HEK293 (cell line): Measurements from ENCODE around the gene CACNA1C.

Source experiments
- ZNF112 ChIP-seq: fragments of 450-650 bp; formaldehyde crosslinking; IDR thresholded peaks from 2 replicates; pipeline ENCODE4 v1.5.0; 2017; ENCODE audit warnings: missing biosample characterization, missing genetic modification characterization
- ZNF132 ChIP-seq: fragments of 450-650 bp; formaldehyde crosslinking; IDR thresholded peaks from 2 replicates; pipeline ENCODE4 v1.5.1; 2017; ENCODE audit warnings: missing biosample characterization, missing genetic modification characterization, borderline replicate concordance
- ZNF639 ChIP-seq: fragments of 450-650 bp; formaldehyde crosslinking; IDR thresholded peaks from 2 replicates; pipeline ENCODE4 v1.5.1; 2016; ENCODE audit warnings: missing biosample characterization, missing genetic modification characterization
- TF ChIP-seq, protein P1 (sequence below): fragments of 450-650 bp; formaldehyde crosslinking; optimal IDR thresholded peaks from 2 replicates; pipeline ENCODE3; 2016; ENCODE audit warnings: missing biosample characterization, mild to moderate bottlenecking, missing genetic modification characterization

GRCh38 chr12:2641207-2641606 lies 588.4 kb downstream of the CACNA1C start:
- no peak for TF ChIP-seq ZNF639 (tag by site-specific recombination)
- TF ChIP-seq ZNF132 (tag by site-specific recombination) = no peak
- TF ChIP-seq, protein P1, sequence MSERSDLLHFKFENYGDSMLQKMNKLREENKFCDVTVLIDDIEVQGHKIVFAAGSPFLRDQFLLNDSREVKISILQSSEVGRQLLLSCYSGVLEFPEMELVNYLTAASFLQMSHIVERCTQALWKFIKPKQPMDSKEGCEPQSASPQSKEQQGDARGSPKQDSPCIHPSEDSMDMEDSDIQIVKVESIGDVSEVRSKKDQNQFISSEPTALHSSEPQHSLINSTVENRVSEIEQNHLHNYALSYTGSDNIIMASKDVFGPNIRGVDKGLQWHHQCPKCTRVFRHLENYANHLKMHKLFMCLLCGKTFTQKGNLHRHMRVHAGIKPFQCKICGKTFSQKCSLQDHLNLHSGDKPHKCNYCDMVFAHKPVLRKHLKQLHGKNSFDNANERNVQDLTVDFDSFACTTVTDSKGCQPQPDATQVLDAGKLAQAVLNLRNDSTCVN = no peak
- no peak for TF ChIP-seq ZNF112 (tag by site-specific recombination)
